Measurements from ENCODE around the gene KCTD3.

DNA sequence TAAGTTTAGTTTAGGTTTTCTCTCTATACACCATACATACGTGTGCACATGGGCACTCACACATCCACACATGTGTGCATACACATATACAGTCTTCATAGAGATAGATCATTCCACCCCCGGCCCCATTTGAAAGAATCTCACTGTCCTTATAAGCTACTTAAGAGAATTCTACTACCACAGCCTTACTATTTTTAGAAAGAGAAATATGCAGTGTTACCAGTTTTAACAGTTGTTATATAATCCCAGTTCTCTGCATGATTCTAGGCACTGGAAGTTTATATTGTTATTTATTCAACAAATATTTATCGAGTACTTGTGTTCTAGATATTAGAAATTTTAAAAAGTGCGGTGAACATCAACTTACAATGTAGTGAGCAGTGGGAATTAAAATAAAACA is 41.5 kb downstream of the KCTD3 start:
- TF ChIP-seq CTCF (conservative IDR thresholded peaks at IDR 0.05; ENCODE audit: low read length) (no peak), EZH2phosphoT487 (IDR thresholded peaks at IDR 0.05; ENCODE audit: borderline replicate concordance) (no peak)

Data from Loucy (cell line).